IPS DF 6.9 (cell line): ENCODE measurements around the gene CD200R1L.
A peak's percentile ranks its signal among the peaks of the same experiment; 100 is the strongest.

Experiments used
- DNase-seq: peaks from one replicate; pipeline ENCODE4 v3.0.0-alpha.2; 2013; ENCODE audit warnings: low read depth, low spot score
- H3K27ac ChIP-seq: one replicate; pipeline ENCODE4 v1.5.1; 2013; ENCODE audit warnings: low read length, control low read depth
- H3K27me3 ChIP-seq: 2 replicates; pipeline ENCODE4 v1.6.1; 2013; ENCODE audit warnings: mild to moderate bottlenecking, low read length; ENCODE audit not compliant: control insufficient read depth, insufficient read depth
- H3K36me3 ChIP-seq: 2 replicates; pipeline ENCODE4 v1.6.1; 2013; ENCODE audit warnings: low read length; ENCODE audit not compliant: control insufficient read depth, insufficient read depth
- H3K4me1 ChIP-seq: 2 replicates; pipeline ENCODE4 v1.6.1; 2013; ENCODE audit warnings: low read length; ENCODE audit not compliant: control insufficient read depth, insufficient read depth
- H3K4me3 ChIP-seq: 2 replicates; pipeline ENCODE4 v1.5.1; 2013; ENCODE audit warnings: mild to moderate bottlenecking, low read length
- H3K9me3 ChIP-seq: 2 replicates; pipeline ENCODE4 v1.6.1; 2013; ENCODE audit warnings: low read length, inconsistent platforms; ENCODE audit not compliant: control insufficient read depth, insufficient read depth
- WGBS: extraction: QIAGEN DNeasy Blood & Tissue Kit; methylation state at CpG from one replicate; pipeline ENCODE4 v1.1.7; 2013; ENCODE audit warnings: mixed read lengths, missing lambda C conversion rate; ENCODE audit not compliant: insufficient read length, insufficient coverage; 5-methylcytosine and 5-hydroxymethylcytosine counted together

The CD200R1L gene

DNA sequence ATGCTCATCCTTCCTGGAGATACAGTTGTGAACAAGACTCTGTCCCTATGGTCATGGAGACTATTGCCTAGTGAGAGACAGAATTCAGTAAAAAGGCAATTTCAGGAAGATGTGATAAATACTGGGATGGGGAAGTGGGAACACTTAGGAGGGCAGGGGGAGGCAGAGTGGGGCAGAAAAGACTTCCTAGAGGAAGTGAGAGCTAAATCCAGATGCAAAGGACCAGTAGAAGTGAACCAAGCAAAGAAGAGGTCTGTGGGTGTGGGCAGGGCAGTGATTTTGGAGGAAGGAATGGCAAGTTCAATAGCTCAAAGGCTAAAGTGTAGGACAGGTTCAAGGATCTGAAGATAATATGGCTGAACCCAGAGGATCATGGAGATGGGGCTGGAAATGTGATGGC lies 68.9 kb downstream of the CD200R1L start:
- Histone ChIP-seq H3K27ac (no peak overlapping the region), H3K27me3 (no peaks in the 10 kb centered on the region), H3K4me3 (no peak overlapping the region), H3K36me3 (no peaks in the 10 kb centered on the region), H3K9me3 (no peaks in the 10 kb centered on the region), H3K4me1 (no peaks in the 10 kb centered on the region)
- no peak for DNase-seq

GRCh38 chr3:112776836-112777235 lies 69.8 kb downstream of the CD200R1L start:
- no peak for DNase-seq
- H3K27ac ChIP-seq = no peak overlapping the region
- no peaks in the 10 kb centered on the region for H3K36me3 ChIP-seq
- no peaks in the 10 kb centered on the region for H3K4me1 ChIP-seq
- no peaks in the 10 kb centered on the region for H3K9me3 ChIP-seq
- H3K4me3 ChIP-seq = no peak overlapping the region
- no CpG with 5 or more reads among the region's 3 CpGs for WGBS
- no peaks in the 10 kb centered on the region for H3K27me3 ChIP-seq

- Histone ChIP-seq H3K4me3 (no peak overlapping the region), H3K4me1 (no peaks in the 10 kb centered on the region), H3K36me3 (no peaks in the 10 kb centered on the region), H3K27me3 (no peaks in the 10 kb centered on the region), H3K9me3 (no peaks in the 10 kb centered on the region), H3K27ac (no peak overlapping the region)
- WGBS = no CpG with 5 or more reads among the region's 2 CpGs
- DNase-seq = no peak
Observed at GRCh38 chr3:112776000-112776399, 70.7 kb downstream of the CD200R1L start.

DNA sequence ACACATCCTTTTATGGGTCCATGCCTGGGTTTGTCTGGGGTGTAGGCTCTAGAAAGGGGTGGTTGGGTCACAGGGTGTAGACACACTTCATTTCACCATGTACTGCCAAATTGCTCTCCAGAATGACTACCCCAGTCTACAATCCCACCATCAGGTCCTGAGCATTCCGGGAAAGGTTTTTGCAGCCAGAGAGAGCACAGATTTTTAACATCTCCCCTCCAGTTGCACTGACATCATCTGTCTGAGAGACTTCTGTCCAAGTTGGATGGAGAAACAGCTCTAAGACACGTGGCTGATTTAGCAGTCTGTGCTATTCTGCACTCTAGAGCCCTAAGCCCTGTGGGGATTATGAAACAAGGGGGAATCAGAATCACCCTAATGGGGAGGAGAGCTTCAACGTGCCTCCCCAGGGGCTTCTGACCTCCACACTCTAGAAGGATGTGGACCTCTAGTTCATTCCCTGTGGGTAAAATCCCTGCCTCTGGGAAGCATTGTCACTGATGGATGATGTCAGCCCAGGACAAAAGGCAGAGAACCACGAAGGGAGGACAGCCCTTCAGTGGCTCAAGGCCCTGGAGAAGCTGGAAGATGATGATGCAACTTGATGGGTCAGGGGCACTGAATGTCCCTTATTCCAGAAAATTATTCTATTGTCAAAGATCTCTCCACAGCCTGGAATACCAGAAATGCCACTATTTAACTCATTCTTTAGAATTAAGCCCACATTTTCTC lies 71.5 kb downstream of the CD200R1L start:
- no peak overlapping the region for H3K4me3 ChIP-seq
- DNase-seq = no peak
- H3K9me3 ChIP-seq = no peaks in the 10 kb centered on the region
- H3K27me3 ChIP-seq = no peaks in the 10 kb centered on the region
- WGBS = no CpG with 5 or more reads among the region's 4 CpGs
- no peaks in the 10 kb centered on the region for H3K36me3 ChIP-seq
- H3K27ac ChIP-seq = no peak overlapping the region
- H3K4me1 ChIP-seq = no peaks in the 10 kb centered on the region

- no CpG with 5 or more reads among the region's 6 CpGs for WGBS
- H3K27ac ChIP-seq = no peak overlapping the region
- no peak overlapping the region for H3K4me3 ChIP-seq
- DNase-seq = no peak
- no peaks in the 10 kb centered on the region for H3K4me1 ChIP-seq
- no peaks in the 10 kb centered on the region for H3K36me3 ChIP-seq
- H3K27me3 ChIP-seq = no peaks in the 10 kb centered on the region
- H3K9me3 ChIP-seq = no peaks in the 10 kb centered on the region
Observed at GRCh38 chr3:112774293-112774926, 72.3 kb downstream of the CD200R1L start.

DNA sequence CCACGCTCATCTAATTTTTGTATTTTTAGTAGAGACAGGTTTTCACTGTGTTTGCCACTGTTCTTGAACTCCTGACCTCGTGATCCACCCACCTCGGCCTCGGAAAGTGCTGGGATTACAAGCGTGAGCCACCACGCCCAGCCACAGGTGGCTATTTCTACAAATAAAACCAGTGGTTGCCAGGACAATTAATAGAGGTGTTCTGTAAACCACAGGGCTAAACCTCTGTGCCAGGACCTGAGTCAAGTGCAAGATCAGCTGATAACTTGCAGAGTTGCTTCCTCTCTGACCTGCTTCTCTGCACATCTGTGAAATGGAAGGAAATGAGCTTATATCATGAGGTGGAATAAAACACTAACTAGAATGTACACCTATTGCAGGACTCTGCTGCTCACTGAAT lies 72.8 kb downstream of the CD200R1L start:
- no peaks in the 10 kb centered on the region for H3K36me3 ChIP-seq
- no peaks in the 10 kb centered on the region for H3K9me3 ChIP-seq
- no CpG with 5 or more reads among the region's 6 CpGs for WGBS
- H3K4me1 ChIP-seq = no peaks in the 10 kb centered on the region
- H3K27ac ChIP-seq = no peak overlapping the region
- DNase-seq = no peak
- H3K4me3 ChIP-seq = no peak overlapping the region
- no peaks in the 10 kb centered on the region for H3K27me3 ChIP-seq

GRCh38 chr3:112770951-112771350 lies 75.7 kb downstream of the CD200R1L start:
- H3K9me3 ChIP-seq = no peaks in the 10 kb centered on the region
- H3K4me3 ChIP-seq = no peak overlapping the region
- no peak overlapping the region for H3K27ac ChIP-seq
- no peak for DNase-seq
- no CpG with 5 or more reads among the region's 2 CpGs for WGBS
- H3K36me3 ChIP-seq = no peaks in the 10 kb centered on the region
- H3K4me1 ChIP-seq = no peaks in the 10 kb centered on the region
- no peaks in the 10 kb centered on the region for H3K27me3 ChIP-seq

GRCh38 chr3:112770032-112770626 lies 76.5 kb downstream of the CD200R1L start:
- Histone ChIP-seq H3K27ac (no peak overlapping the region), H3K4me1 (no peaks in the 10 kb centered on the region), H3K36me3 (no peaks in the 10 kb centered on the region), H3K4me3 (no peak overlapping the region), H3K27me3 (no peaks in the 10 kb centered on the region), H3K9me3 (no peaks in the 10 kb centered on the region)
- DNase-seq = peak; percentile 39
- WGBS = no CpG with 5 or more reads among the region's 3 CpGs

DNA sequence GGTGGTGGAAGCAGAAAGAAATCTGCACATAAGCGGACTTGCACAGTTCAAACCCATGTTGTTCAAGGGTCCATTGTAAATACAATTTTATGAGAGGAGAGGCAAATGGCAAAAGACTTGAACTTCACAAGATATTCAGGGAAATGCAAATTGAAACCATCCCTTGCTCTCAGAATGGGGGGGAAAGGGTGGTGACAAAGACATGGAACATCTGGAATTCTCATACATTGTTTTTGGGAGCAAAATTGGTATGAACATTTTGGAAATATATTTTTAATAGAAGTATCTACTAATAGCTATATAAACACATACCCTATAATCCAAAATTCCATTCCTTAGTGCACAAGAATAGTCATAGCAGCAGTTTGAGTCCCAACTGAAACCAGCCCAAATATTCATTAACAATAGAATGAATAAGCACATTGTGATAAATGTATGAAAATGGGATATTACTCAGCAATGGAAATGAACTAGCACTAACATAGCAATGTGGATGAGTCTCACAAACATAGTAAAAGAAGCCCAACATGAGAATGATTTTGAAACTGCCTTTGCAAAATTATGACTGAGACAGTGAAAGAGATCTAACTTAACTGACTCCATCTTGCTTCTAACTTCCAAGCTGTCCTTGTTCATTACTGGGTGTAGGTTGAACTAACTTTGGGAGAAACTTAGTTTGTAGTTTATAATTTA lies 77.2 kb downstream of the CD200R1L start:
- Histone ChIP-seq H3K4me3 (no peak overlapping the region), H3K27ac (no peak overlapping the region), H3K27me3 (no peaks in the 10 kb centered on the region), H3K4me1 (no peaks in the 10 kb centered on the region), H3K36me3 (no peaks in the 10 kb centered on the region), H3K9me3 (no peaks in the 10 kb centered on the region)
- DNase-seq = no peak
- WGBS = no CpG with 5 or more reads among the region's 1 CpG

GRCh38 chr3:112767777-112768176 lies 78.9 kb downstream of the CD200R1L start:
- no peaks in the 10 kb centered on the region for H3K9me3 ChIP-seq
- H3K4me1 ChIP-seq = no peaks in the 10 kb centered on the region
- H3K27ac ChIP-seq = no peak overlapping the region
- H3K27me3 ChIP-seq = no peaks in the 10 kb centered on the region
- no peaks in the 10 kb centered on the region for H3K36me3 ChIP-seq
- no CpG with 5 or more reads among the region's 2 CpGs for WGBS
- DNase-seq = no peak
- H3K4me3 ChIP-seq = no peak overlapping the region
